IMR-90 (cell line): Measurements from ENCODE around the gene MAGI1. TPM values are rescaled to one million over a fixed set of nuclear protein-coding genes. Genes with fewer than 3 reads are reported as not detected.

Source experiments
- ATAC-seq: fragments of 200-7000 bp; cut with Tn5 transposase; 2 replicates; pipeline ENCODE4 v1.9.1; 2020; ENCODE audit warnings: low read depth, mild to moderate bottlenecking, moderate library complexity
- BruUV-seq: library from RNA; stranded (reverse); fragments of 400-500 nt; replicated peaks from 2 replicates; lab custom pipeline; 2021; lab: Mats Ljungman, UMichigan
- CTCF ChIA-PET: fragments of 300-600 bp; formaldehyde crosslinking; extraction: SDS; loops from one replicate; lab custom pipeline; 2021; ENCODE audit warnings: antibody characterized with exemption; lab: Yijun Ruan, JAX
- POLR2A ChIA-PET: fragments of 300-600 bp; sonication (Branson Sonifier 250); formaldehyde crosslinking; loops from one replicate; lab custom pipeline; 2022; ENCODE audit warnings: antibody characterized with exemption; ENCODE audit not compliant: unreplicated experiment; lab: Charles Lee
- DNase-seq: peaks from one replicate; pipeline ENCODE4 v3.0.0; 2013
- H2AFZ ChIP-seq: replicated peaks from 2 replicates; pipeline ENCODE3; 2013; ENCODE audit warnings: low read length, mild to moderate bottlenecking; ENCODE audit not compliant: poor library complexity
- H2AK5ac ChIP-seq: 2 replicates; pipeline ENCODE4 v1.6.1; 2013; ENCODE audit warnings: low read depth, low read length, inconsistent platforms
- H2AK9ac ChIP-seq: replicated peaks from 2 replicates; pipeline ENCODE3; 2013; ENCODE audit warnings: mild to moderate bottlenecking, low read depth, low read length, moderate library complexity; ENCODE audit not compliant: poor library complexity
- H2BK120ac ChIP-seq: 2 replicates; pipeline ENCODE4 v1.6.1; 2013; ENCODE audit warnings: low read depth, low read length, inconsistent platforms
- H2BK15ac ChIP-seq: 3 replicates; pipeline ENCODE4 v1.6.1; 2013; ENCODE audit warnings: low read depth, low read length, inconsistent platforms
- H2BK20ac ChIP-seq: 2 replicates; pipeline ENCODE4 v1.6.1; 2013; ENCODE audit warnings: low read depth, mild to moderate bottlenecking, inconsistent platforms, low read length, moderate library complexity
- H2BK5ac ChIP-seq: 2 replicates; pipeline ENCODE4 v1.6.1; 2013; ENCODE audit warnings: mild to moderate bottlenecking, low read depth, low read length, inconsistent platforms; ENCODE audit not compliant: poor library complexity, severe bottlenecking
- H3K14ac ChIP-seq: replicated peaks from 2 replicates; pipeline ENCODE4 v1.6.1; 2013; ENCODE audit warnings: low read depth, low read length, inconsistent platforms
- H3K18ac ChIP-seq: 2 replicates; pipeline ENCODE4 v1.6.1; 2013; ENCODE audit warnings: low read depth, low read length, control low read depth
- H3K23ac ChIP-seq: 2 replicates; pipeline ENCODE4 v1.6.1; 2013; ENCODE audit warnings: low read depth, low read length, inconsistent platforms
- H3K27ac ChIP-seq: 2 replicates; pipeline ENCODE4 v1.5.1; 2013; ENCODE audit warnings: mild to moderate bottlenecking, control low read depth, low read length; ENCODE audit not compliant: insufficient read depth
- H3K27me3 ChIP-seq: 2 replicates; pipeline ENCODE4 v1.6.1; 2013; ENCODE audit warnings: low read length; ENCODE audit not compliant: control insufficient read depth, insufficient read depth
- H3K36me3 ChIP-seq: 2 replicates; pipeline ENCODE4 v1.6.1; 2013; ENCODE audit warnings: low read length, mixed read lengths; ENCODE audit not compliant: control insufficient read depth, insufficient read depth
- H3K4ac ChIP-seq: 2 replicates; pipeline ENCODE4 v1.6.1; 2013; ENCODE audit warnings: low read depth, low read length, inconsistent platforms
- H3K4me1 ChIP-seq: 2 replicates; pipeline ENCODE4 v1.6.1; 2013; ENCODE audit warnings: low read length, mixed read lengths; ENCODE audit not compliant: control insufficient read depth, insufficient read depth
- H3K4me2 ChIP-seq: 2 replicates; pipeline ENCODE4 v1.6.1; 2013; ENCODE audit warnings: low read depth, mild to moderate bottlenecking, control low read depth, low read length, moderate library complexity
- H3K4me3 ChIP-seq: 2 replicates; pipeline ENCODE4 v1.5.1; 2013; ENCODE audit warnings: low read depth, mild to moderate bottlenecking, control low read depth, low read length, moderate library complexity; ENCODE audit not compliant: insufficient read depth
- H3K56ac ChIP-seq: 2 replicates; pipeline ENCODE4 v1.6.1; 2013; ENCODE audit warnings: low read length, inconsistent platforms; ENCODE audit not compliant: insufficient read depth; ENCODE audit errors: extremely low read depth
- H3K79me1 ChIP-seq, 2 experiments: 2 replicates each; pipeline ENCODE4 v1.6.1; 2013; ENCODE audit warnings: low read length in 2 of 2, inconsistent platforms in 1 of 2, low read depth in 1 of 2
- H3K9ac ChIP-seq: 2 replicates; pipeline ENCODE4 v1.6.1; 2013; ENCODE audit warnings: low read depth, low read length, control low read depth
- H3K9me1 ChIP-seq: 2 replicates; pipeline ENCODE4 v1.6.1; 2013; ENCODE audit warnings: low read length, inconsistent platforms; ENCODE audit not compliant: insufficient read depth
- H3K9me3 ChIP-seq: 2 replicates; pipeline ENCODE4 v1.6.1; 2013; ENCODE audit warnings: low read length; ENCODE audit not compliant: control insufficient read depth, insufficient read depth
- H4K20me1 ChIP-seq: 2 replicates; pipeline ENCODE4 v1.6.1; 2013; ENCODE audit warnings: low read length, inconsistent platforms; ENCODE audit not compliant: insufficient read depth
- H4K5ac ChIP-seq: 2 replicates; pipeline ENCODE4 v1.6.1; 2013; ENCODE audit warnings: mild to moderate bottlenecking, low read depth, low read length, control low read depth
- H4K8ac ChIP-seq, 2 experiments: 2 replicates each; pipeline ENCODE4 v1.6.1; 2013; ENCODE audit warnings: low read depth in 2 of 2, low read length in 2 of 2, control low read depth in 1 of 2, inconsistent platforms in 1 of 2
- H4K91ac ChIP-seq: 2 replicates; pipeline ENCODE4 v1.6.1; 2013; ENCODE audit warnings: low read depth, low read length, inconsistent platforms; ENCODE audit not compliant: insufficient read depth
- BHLHE40 ChIP-seq: fragments of 150-350 bp; IDR thresholded peaks from 2 replicates; pipeline ENCODE4 v1.6.1; 2016; ENCODE audit warnings: mild to moderate bottlenecking, low read depth, low read length
- CEBPB ChIP-seq: IDR thresholded peaks from 2 replicates; pipeline ENCODE4 v1.6.1; 2012; ENCODE audit warnings: low read depth, low read length, improper control_type of control experiment
- CHD1 ChIP-seq: IDR thresholded peaks from 2 replicates; pipeline ENCODE4 v1.6.1; 2012; ENCODE audit warnings: low read depth, low read length, improper control_type of control experiment
- FOS ChIP-seq: fragments of 150-350 bp; IDR thresholded peaks from 2 replicates; pipeline ENCODE4 v1.6.1; 2016; ENCODE audit warnings: low read depth, low read length
- MAZ ChIP-seq: IDR thresholded peaks from 2 replicates; pipeline ENCODE4 v1.6.1; 2012; ENCODE audit warnings: low read depth, mild to moderate bottlenecking, low read length, improper control_type of control experiment, moderate library complexity, borderline replicate concordance
- NFE2L2 ChIP-seq: fragments of 150-350 bp; IDR thresholded peaks from 2 replicates; pipeline ENCODE4 v1.6.1; 2016; ENCODE audit warnings: low read depth, mild to moderate bottlenecking, low read length
- WGBS, 2 experiments: methylation state at CpG; one replicate each; pipeline versions ENCODE4 v1.1.5 to v1.1.7; 2013; ENCODE audit warnings: missing lambda C conversion rate in 2 of 2; ENCODE audit not compliant: insufficient read length in 1 of 2; ENCODE audit errors: extremely low coverage in 2 of 2; 5-methylcytosine and 5-hydroxymethylcytosine counted together
- dilution Hi-C: fragments of 300-500 bp; cut with HindIII; formaldehyde crosslinking; loops from one replicate; pipeline ENCODE4 v1.14.3; 2018; ENCODE audit warnings: low sequenced_read_pairs; ENCODE audit not compliant: unreplicated experiment
- in situ Hi-C: fragments of 300-500 bp; cut with MboI; formaldehyde crosslinking; loops from 3 replicates; pipeline ENCODE4 v1.14.3; 2019; ENCODE audit warnings: low sequenced_read_pairs, inconsistent platforms, mixed read lengths
- intact Hi-C: fragments of 100-400 bp; cut with micrococcal nuclease; formaldehyde crosslinking; loops from 2 replicates; pipeline ENCODE4 v1.10.0; 2022
- polyA plus RNA-seq, 3 experiments: library from polyadenylated mRNA; depleted of rRNA; stranded (reverse); fragments of >200 nt; gene quantifications; 2 replicates each; pipeline ENCODE4 v1.2.3, GENCODE V29; 2012; ENCODE audit warnings: low replicate concordance in 1 of 3
- total RNA-seq: library from RNA; depleted of rRNA; stranded (reverse); fragments of >200 nt; gene quantifications from 2 replicates; pipeline ENCODE4 v1.2.3, GENCODE V29; 2012
- TF ChIP-seq, protein P1 (sequence below): fragments of 150-350 bp; IDR thresholded peaks from 2 replicates; pipeline ENCODE4 v1.6.1; 2016; ENCODE audit warnings: low read depth, mild to moderate bottlenecking, low read length, moderate library complexity, borderline replicate concordance

MAGI1 gene
- total and polyA plus RNA-seq, 2 of the 4 experiments (the other 2 are of a cell fraction), result 14.5 to 24.2 TPM

DNA sequence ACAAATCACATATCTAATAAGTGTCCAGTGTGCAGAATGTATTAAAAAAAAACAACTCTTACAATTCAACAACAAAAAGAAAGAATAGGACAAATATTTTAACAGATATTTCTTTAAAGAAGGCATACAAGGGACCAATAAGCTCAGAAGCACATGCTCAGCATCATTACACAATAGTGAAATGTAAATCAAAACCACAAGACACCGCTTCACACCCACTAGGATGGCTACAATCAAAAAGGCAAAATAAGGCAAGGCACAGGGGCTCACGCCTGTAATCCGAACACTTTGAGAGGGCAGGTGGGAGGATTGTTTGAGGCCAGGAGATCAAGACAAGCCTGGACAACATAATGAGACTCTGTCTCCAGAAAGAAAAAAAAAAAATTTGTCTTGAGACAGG is 255.6 kb downstream of the MAGI1 start:
- no peak overlapping the region for H3K4me2 ChIP-seq
- no peak overlapping the region for H3K56ac ChIP-seq
- no peak overlapping the region for H2BK15ac ChIP-seq
- peak; percentile 11 for DNase-seq
- TF ChIP-seq MAZ (no peak), CHD1 (no peak), CEBPB (peak; percentile 56), BHLHE40 (no peak), NFE2L2 (no peak), FOS (no peak)
- TF ChIP-seq, protein P1, sequence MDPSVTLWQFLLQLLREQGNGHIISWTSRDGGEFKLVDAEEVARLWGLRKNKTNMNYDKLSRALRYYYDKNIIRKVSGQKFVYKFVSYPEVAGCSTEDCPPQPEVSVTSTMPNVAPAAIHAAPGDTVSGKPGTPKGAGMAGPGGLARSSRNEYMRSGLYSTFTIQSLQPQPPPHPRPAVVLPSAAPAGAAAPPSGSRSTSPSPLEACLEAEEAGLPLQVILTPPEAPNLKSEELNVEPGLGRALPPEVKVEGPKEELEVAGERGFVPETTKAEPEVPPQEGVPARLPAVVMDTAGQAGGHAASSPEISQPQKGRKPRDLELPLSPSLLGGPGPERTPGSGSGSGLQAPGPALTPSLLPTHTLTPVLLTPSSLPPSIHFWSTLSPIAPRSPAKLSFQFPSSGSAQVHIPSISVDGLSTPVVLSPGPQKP, result no peak
- H3K23ac ChIP-seq, result no peak overlapping the region
- peak overlapping the region; percentile 45 for H2BK120ac ChIP-seq
- intact Hi-C loops, result loop anchor here (10.0 kb wide), 1 partner anchor 172 kb away; no protein-coding TSS in a partner anchor
- ATAC-seq, result no peak
- no CpG with 5 or more reads among the region's 3 CpGs for WGBS, 2 experiments
- H3K14ac ChIP-seq, result no peak overlapping the region
- peaks cover 3% of the 10 kb centered on the region; the same call in 1 of the 2 replicates for H4K20me1 ChIP-seq
- dilution Hi-C loops, result no loop called here
- no peak overlapping the region for H3K9ac ChIP-seq
- H3K27ac ChIP-seq, result no peak overlapping the region
- H3K4me1 ChIP-seq, result peaks cover 8% of the 10 kb centered on the region
- no TSS peak for BruUV-seq
- no peak overlapping the region for H4K8ac ChIP-seq
- H3K36me3 ChIP-seq, result no peaks in the 10 kb centered on the region
- H4K91ac ChIP-seq, result no peak overlapping the region
- H3K9me1 ChIP-seq, result 0 out of 2 replicates have a peak, but pooled peaks cover 4% of the 10 kb centered on the region
- H3K4ac ChIP-seq, result peak overlapping the region; percentile 39; the same call in 1 of the 2 replicates
- no peak overlapping the region for H3K18ac ChIP-seq
- CTCF ChIA-PET, result interaction anchor here (0.6 kb wide), 1 partner anchor 173 kb away, joined by 4 read pairs; no protein-coding TSS in a partner anchor
- H3K4me3 ChIP-seq, result no peak overlapping the region
- POLR2A ChIA-PET, result interaction anchor here (0.5 kb wide), 1 partner anchor 1253 kb away, joined by 4 read pairs; no protein-coding TSS in a partner anchor
- H3K9me3 ChIP-seq, result no peaks in the 10 kb centered on the region
- no peak overlapping the region for H2BK5ac ChIP-seq
- peak overlapping the region; percentile 44 for H2AK9ac ChIP-seq
- H3K27me3 ChIP-seq, result no peaks in the 10 kb centered on the region
- peaks cover 28 to 52% of the 10 kb centered on the region in 2 experiments for H3K79me1 ChIP-seq
- H2AK5ac ChIP-seq, result 0 out of 2 replicates have a peak overlapping the region, but pooled peaks have one; percentile 20
- 0 out of 2 replicates have a peak overlapping the region, but pooled peaks have one; percentile 29 for H2BK20ac ChIP-seq
- in situ Hi-C loops, result loop anchor here (10.0 kb wide), 2 partner anchors 262 to 362 kb away; no protein-coding TSS in a partner anchor
- H4K5ac ChIP-seq, result no peak overlapping the region
- no peak overlapping the region for H2AFZ ChIP-seq
